GM18907 (cell line): Measurements from ENCODE around the gene VPREB1.
"Not testable (repeated sequence)": the region's sequence is repeated elsewhere in the genome, so short reads cannot be mapped to it uniquely, and the experiment has no call there.

ENCODE experiments used
- ATAC-seq: cut with Tn5 transposase; IDR thresholded peaks from one replicate; pipeline ENCODE4 v1.9.1; 2021; ENCODE audit warnings: mild to moderate bottlenecking, moderate library complexity; ENCODE audit not compliant: unreplicated experiment

The VPREB1 gene

DNA sequence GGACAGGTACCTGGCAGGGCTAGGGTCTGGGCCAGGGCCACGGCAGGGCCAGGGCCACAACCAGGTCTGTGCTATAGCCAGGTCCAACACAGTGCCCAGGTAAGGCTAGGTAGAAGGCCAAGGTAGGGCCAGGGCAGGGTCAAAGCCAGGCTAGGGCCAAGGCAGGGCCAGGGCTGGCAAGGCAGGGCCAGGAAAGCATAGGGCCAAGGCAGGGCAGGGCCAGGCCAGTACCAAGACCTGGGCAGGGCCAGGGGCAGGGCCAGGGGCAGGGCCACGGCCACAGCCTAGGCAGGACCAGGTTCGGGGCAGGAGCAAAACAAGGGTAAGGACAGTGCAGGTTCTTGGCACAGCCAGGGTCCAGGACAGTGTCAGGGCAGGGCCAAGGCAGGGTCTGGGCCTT, 48.1 kb downstream of the VPREB1 start:
- not testable (repeated sequence) for ATAC-seq

- not testable (repeated sequence) for ATAC-seq
Observed at GRCh38 chr22:22293436-22293835, 48.9 kb downstream of the VPREB1 start.

DNA sequence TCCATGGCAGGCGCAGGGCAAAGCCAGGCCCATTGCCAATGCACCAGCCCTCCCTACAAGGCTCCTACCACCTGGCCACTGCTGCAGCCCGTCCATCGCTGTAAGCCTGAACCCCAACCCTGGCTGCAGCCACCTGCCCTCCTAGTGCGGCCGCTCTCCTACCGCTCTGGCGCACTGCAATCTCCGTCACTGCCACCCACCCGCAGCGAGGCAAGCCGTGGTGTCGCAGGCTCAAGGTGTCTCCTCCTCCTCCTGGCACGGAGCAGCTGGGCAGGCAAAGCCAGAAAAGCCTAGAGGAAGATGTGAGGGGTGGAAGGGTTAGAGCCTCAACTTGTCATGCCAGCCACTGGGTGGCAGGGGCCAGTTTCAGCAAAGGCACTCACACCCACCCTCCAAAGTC, 50.1 kb downstream of the VPREB1 start:
- ATAC-seq: not testable (repeated sequence)
